Heart right ventricle (tissue), 16 donors: Measurements from ENCODE around the gene TNS3. TPM values are rescaled to one million over a fixed set of nuclear protein-coding genes. Genes with fewer than 3 reads are reported as not detected.

Source experiments
- ATAC-seq, 8 donors: fragments of 200-7000 bp; cut with Tn5 transposase; one replicate each; pipeline ENCODE4 v1.9.1; 2020; ENCODE audit warnings: mild to moderate bottlenecking in 8 of 8, moderate library complexity in 8 of 8, moderate number of reproducible peaks in 1 of 8
- DNase-seq, 2 donors: peaks; one replicate each; pipeline ENCODE4 v3.0.0-alpha.2; 2020
- H3K27ac ChIP-seq, 10 donors: fragments of 200-600 bp; sonication (generic) in 2 of 10; one replicate each; pipeline versions ENCODE4 v1.5.0 to v1.8.0; 2020 to 2022; ENCODE audit warnings: mild to moderate bottlenecking in 3 of 10
- H3K27me3 ChIP-seq, 7 donors: fragments of 200-600 bp; one replicate each; pipeline ENCODE4 v1.8.0; 2021 to 2022; ENCODE audit warnings: mild to moderate bottlenecking in 2 of 7
- H3K36me3 ChIP-seq, 9 donors: fragments of 200-600 bp; sonication (generic) in 1 of 9; one replicate each; pipeline versions ENCODE4 v1.5.0 to v1.8.0; 2020 to 2022; ENCODE audit warnings: mild to moderate bottlenecking in 2 of 9
- H3K4me1 ChIP-seq, 9 donors: fragments of 200-600 bp; sonication (generic) in 1 of 9; one replicate each; pipeline versions ENCODE4 v1.5.0 to v1.8.0; 2020 to 2022; ENCODE audit warnings: mild to moderate bottlenecking in 4 of 9
- H3K4me3 ChIP-seq, 10 donors: fragments of 200-600 bp; sonication (generic) in 2 of 10; one replicate each; pipeline versions ENCODE4 v1.5.0 to v1.8.0; 2020 to 2022; ENCODE audit warnings: mild to moderate bottlenecking in 7 of 10, moderate library complexity in 2 of 10
- H3K9me3 ChIP-seq, 11 donors: fragments of 200-600 bp in 10 of 11; sonication (generic) in 2 of 11; one replicate each; pipeline versions ENCODE4 v1.5.0 to v1.8.0; 2013 to 2022; ENCODE audit warnings: mild to moderate bottlenecking in 2 of 11, control low read depth in 1 of 11, moderate library complexity in 1 of 11
- CTCF ChIP-seq, 9 donors: fragments of 200-600 bp; sonication (generic) in 2 of 9; IDR thresholded peaks; one replicate each; pipeline versions ENCODE4 v1.5.0 to v1.8.0; 2021 to 2022; ENCODE audit warnings: antibody characterized with exemption in 9 of 9, mild to moderate bottlenecking in 5 of 9, moderate library complexity in 1 of 9
- WGBS, 2 donors: extraction: QIAGEN DNeasy Blood & Tissue Kit; methylation state at CpG; one replicate each; pipeline ENCODE4 v1.1.7; 2013; ENCODE audit warnings: inconsistent platforms in 1 of 2; 5-methylcytosine and 5-hydroxymethylcytosine counted together
- intact Hi-C, 10 donors: fragments of 100-400 bp; cut with DNase I; formaldehyde crosslinking; loops; one replicate each; pipeline versions ENCODE4 v1.11.1 to v1.14.2; 2022
- polyA plus RNA-seq, 2 donors: library from polyadenylated mRNA; stranded (reverse); fragments of 200-250 nt; gene quantifications; one replicate each; pipeline ENCODE4 v1.2.3, GENCODE V29; 2013
- total RNA-seq, 10 donors: library from RNA; stranded (reverse); fragmentation: NEBNext Ultra II Directional in 3 of 10; extraction: Animal tissue kit (Norgen Biotek cat#: 25700) in 3 of 10; gene quantifications; one replicate each; pipeline versions ENCODE4 v1.2.1 to v1.2.4, GENCODE V29; 2021 to 2023
- donor health status: Arrhythmogenic right ventricular cardiomyopathy.
- donor health status: ischemic (EF 13 %, LVEDD 7.1; RV severe dilation, severe dysfunction).
- donor health status: healthy with polysubstance abuse.
- donor health status: DM: no; HTN: yes; CAD: no.
- donor health status: DM: no; HTN: no; CAD: no.
- donor health status: ischemic (EF 25% LVEDD 6.9; RV normal size, moderate dysfunction).
- donor health status: ischemic (EF 25% LVEDD 5.7; RV mildly dilated, moderate dysfunction).
- donor health status: healthy.
- donor health status: DM: yes; HTN: yes; CAD: no.
- donor health status: Ischemic cardiomyopathy.
- donor health status: ischemic (EF 35%, LVEDD 5.7; RV mildly dilated, moderate dysfunction).
- donor health status: nonischemic (EF 11% LVEDD 7.7; RV severe dilation, severe dysfunction).
- donor health status: DM: yes; HTN: yes; CAD: no.
- donor health status: PGD.
- donor health status: ischemic (EF 29% LVEDD 5.4; RV normal size, mild dysfunction).
- donor health status: nonischemic (EF 23%, LVEDD 6.1; RV moderate dilation, normal function).

TNS3 gene
- total and polyA plus RNA-seq, 12 donors: 6.7 to 74.2 (median 34.0) TPM

GRCh38 chr7:47349401-47349800 lies 232.5 kb downstream of the TNS3 start:
- 88 to 92% methylated on average over 7 of the region's 7 CpGs for WGBS, 2 donors
- Histone ChIP-seq H3K27me3 (no peaks in the 10 kb centered on the region), H3K9me3 (no peaks in the 10 kb centered on the region), H3K27ac (no peak overlapping the region), H3K4me1 (peaks cover 0 to 7% (median 0%) of the 10 kb centered on the region in 9 donors), H3K36me3 (peaks cover 0 to 49% (median 4%) of the 10 kb centered on the region in 9 donors), H3K4me3 (no peak overlapping the region)
- no peak for ATAC-seq
- no peak for DNase-seq
- no peak for TF ChIP-seq CTCF (IDR thresholded peaks at IDR 0.05)
- intact Hi-C loops: loop anchor here in 1 of 10 donors (5.0 kb wide), 1 partner anchor 82 kb away; no protein-coding TSS in a partner anchor

GRCh38 chr7:47347816-47348385 lies 234.0 kb downstream of the TNS3 start:
- Histone ChIP-seq H3K27me3 (no peaks in the 10 kb centered on the region), H3K4me3 (no peak overlapping the region), H3K9me3 (no peaks in the 10 kb centered on the region), H3K4me1 (peaks cover 0 to 5% (median 2%) of the 10 kb centered on the region in 9 donors), H3K36me3 (peaks cover 0 to 61% (median 9%) of the 10 kb centered on the region in 9 donors), H3K27ac (no peak overlapping the region)
- intact Hi-C loops: loop anchor here in 1 of 10 donors (5.0 kb wide), 1 partner anchor 81 kb away; no protein-coding TSS in a partner anchor
- WGBS, 2 donors: 90 to 96% methylated on average over 6 of the region's 6 CpGs
- no peak for DNase-seq
- no peak for TF ChIP-seq CTCF (IDR thresholded peaks at IDR 0.05)
- no peak for ATAC-seq

DNA sequence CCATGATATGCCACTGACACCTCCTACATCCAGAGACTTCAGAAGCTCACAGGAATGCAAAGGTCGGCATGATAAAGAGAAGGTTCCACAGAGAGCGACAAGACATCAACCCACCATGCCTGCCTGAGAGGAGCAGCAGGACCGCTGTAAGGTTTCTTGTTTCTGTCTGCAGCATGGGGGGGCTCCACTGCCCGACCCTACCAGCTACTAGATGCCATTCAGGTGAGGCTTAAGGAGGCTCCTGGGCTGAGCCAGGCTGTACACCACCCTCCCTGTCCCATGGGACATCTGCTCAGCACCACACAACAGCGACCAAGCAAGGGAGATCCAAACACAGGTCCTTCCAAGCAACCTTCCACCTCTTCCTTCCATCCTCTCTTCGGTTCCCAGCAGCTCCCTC lies 234.6 kb downstream of the TNS3 start:
- Histone ChIP-seq H3K27me3 (no peaks in the 10 kb centered on the region), H3K4me1 (peaks cover 0 to 10% (median 6%) of the 10 kb centered on the region in 9 donors), H3K9me3 (no peaks in the 10 kb centered on the region), H3K4me3 (no peak overlapping the region), H3K36me3 (peaks cover 0 to 61% (median 9%) of the 10 kb centered on the region in 9 donors), H3K27ac (no peak overlapping the region)
- ATAC-seq (no peak), DNase-seq (no peak)
- 90 to 94% methylated on average over 6 of the region's 6 CpGs for WGBS, 2 donors
- no peak for TF ChIP-seq CTCF (IDR thresholded peaks at IDR 0.05)
- intact Hi-C loops: loop anchor here in 1 of 10 donors (5.0 kb wide), 1 partner anchor 80 kb away; no protein-coding TSS in a partner anchor

DNA sequence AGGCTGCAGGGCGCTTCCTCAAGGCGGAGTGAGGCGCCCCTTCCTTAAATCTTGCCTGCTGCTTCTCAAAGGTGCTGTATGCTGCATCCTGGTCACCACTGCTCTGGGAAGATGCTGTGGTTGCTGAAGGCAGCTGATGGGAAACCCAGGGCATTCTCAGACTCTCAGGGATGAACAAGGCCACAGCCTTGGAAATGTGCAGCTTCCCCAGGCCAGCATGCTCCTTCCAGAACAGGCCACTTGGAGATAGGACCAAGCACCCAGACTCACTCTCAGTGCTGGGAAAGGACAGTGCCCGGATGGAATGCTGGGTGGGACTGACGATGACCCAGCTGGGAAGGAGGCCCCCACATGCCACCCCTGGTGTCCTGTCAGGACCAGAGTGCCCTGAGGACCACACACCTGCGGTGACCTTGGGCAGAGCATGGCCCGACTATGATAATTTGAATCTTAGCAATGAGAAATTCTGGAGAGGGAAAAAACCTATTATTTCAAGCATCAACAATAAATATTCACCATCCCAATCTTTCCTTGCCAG lies 235.5 kb downstream of the TNS3 start:
- DNase-seq (no peak), ATAC-seq (no peak)
- Histone ChIP-seq H3K4me1 (peaks cover 0 to 10% (median 6%) of the 10 kb centered on the region in 9 donors), H3K4me3 (no peak overlapping the region), H3K9me3 (no peaks in the 10 kb centered on the region), H3K27ac (no peak overlapping the region), H3K27me3 (no peaks in the 10 kb centered on the region), H3K36me3 (peaks cover 0 to 70% (median 9%) of the 10 kb centered on the region in 9 donors)
- WGBS, 2 donors: 95 to 98% methylated on average over 7 of the region's 7 CpGs
- no peak for TF ChIP-seq CTCF (IDR thresholded peaks at IDR 0.05)
- intact Hi-C loops: loop anchor here in 1 of 10 donors (5.0 kb wide), 1 partner anchor 79 kb away; no protein-coding TSS in a partner anchor
